ENCODE results near the gene ATP5F1B. TPM values are rescaled to one million over a fixed set of nuclear protein-coding genes. Genes with fewer than 3 reads are reported as not detected.

ATP5F1B gene
- total RNA-seq, 1 donor from 2014 or later: 359 TPM

DNA sequence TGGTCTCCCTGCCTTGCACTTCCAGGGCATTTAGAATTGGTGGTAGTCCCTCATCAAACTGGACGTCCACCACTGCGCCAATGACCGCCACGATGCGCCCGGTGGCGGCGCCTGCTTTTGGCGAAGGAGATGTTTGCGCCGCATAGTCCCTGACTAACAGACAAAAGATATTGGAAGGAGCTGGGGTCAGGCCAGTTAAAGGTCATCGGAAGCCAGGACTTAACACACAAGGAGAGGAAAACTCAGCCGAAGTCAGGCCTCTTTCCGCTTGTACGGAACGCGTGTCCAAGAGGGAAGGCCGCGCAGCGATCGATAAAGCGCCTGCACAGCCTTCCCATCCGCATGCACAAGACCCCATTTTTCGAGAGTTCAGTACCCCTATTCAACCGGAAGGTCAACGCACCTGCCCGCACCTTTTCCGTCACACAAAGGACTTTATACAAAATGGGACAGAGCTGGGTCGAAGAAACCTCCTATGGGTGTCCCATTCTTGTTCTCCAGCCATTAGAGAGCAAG lies 525 bp downstream of the ATP5F1B start:
- peak; percentile 35 for DNase-seq

DNA sequence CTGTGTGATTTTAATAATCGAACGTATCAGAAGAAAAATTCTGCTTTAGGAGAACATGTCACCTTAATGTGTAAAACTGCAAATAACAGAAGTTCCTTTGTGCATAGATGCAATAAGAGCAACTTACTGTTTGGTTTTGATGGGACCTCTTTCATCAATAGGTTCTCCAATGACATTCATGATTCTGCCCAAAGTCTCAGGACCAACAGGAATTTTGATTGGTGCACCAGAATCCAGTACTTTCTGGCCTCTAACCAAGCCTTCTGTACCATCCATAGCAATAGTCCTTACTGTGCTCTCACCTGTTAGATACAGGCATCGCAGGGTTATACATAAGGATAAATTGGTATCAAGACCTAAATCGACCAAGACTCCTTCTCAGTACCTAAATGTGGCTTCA lies 1.1 kb downstream of the ATP5F1B start:
- DNase-seq: no peak

- no peak for DNase-seq
These were observed 4.6 kb downstream of the ATP5F1B start for GRCh38 chr12:56641219-56641618.

- DNase-seq: no peak
These were observed 8.2 kb downstream of the ATP5F1B start for GRCh38 chr12:56637621-56638020.

- peak; percentile 93 for DNase-seq
These were observed 8.9 kb downstream of the ATP5F1B start for GRCh38 chr12:56636675-56637540.

GRCh38 chr12:56635806-56636674 lies 9.7 kb downstream of the ATP5F1B start:
- DNase-seq: peak; percentile 83

DNA sequence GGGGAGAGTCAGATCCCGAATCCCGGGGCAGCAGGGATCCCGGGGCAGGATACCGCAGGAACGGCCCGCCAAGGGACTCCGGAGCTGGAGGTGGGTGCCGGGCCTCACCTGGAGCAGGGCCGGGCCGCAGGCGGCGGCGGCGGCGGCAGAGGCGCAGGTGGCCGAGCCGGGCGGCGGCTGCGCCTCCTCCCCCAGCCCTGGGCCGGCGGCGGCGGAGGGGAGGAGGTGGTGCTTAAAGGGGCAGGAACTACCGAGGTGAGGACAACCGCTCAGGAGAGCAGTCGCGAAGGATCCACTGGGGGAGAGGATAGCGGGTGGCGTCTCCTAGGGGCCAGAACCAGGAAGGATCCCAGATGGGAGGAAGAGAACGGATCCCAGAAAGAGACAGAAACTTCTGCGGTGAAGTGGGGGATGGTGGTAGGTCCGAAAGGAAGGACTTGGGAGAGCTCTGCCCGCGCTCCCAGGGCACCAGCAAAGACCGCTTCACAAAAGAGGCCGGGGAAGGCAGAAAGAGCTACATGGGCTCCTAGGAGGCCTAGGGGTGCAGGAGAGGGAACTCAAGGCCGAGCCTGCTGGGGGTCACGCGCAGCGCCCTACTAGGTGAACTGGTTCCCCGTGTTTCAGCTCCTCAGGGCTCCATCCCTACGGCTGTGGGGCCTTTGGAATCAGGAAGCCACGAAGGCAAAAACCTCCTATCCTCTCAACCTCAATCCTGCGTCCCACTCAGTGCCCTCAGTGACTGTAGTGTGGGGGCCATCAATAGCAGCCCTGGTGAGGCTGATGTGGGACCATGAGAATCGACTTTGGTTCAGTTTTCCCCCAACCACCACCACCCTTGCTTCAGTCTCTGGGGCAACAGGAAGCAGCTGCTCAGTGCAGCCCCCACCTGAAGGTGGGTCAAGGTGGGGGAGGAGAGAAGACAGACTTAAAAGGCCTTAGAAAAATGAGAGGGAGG lies 10.7 kb downstream of the ATP5F1B start:
- DNase-seq: peak; percentile 68

DNA sequence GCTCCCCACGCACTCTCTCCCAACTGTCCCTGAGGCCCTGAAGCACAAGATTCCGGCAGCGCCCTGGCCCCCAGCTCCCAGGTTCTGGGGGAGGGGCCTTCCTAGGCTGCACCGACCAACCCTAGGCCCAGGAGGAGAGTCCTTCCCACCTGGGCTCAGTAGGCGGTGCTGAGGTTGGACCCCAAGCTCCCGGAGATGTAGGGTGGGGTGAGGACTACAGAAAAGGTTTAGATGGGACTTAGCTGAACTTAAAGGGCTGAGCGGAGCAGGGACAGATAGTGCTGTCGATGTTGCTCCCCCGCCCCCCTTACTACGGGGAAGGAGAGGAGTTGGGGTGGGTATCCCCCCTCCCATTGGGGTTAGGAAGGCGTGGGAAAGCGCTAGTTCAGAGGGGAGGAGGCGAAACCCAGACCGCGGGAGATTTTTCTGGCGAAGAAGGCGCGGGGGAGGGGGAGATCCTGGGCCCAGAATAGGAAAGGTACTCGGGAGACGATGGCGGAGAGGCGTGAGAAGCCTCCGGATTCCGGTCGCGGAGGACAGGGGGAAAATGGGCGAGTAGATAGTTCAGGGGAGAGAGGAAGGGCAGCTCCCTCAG lies 11.4 kb downstream of the ATP5F1B start:
- DNase-seq: no peak

DNA sequence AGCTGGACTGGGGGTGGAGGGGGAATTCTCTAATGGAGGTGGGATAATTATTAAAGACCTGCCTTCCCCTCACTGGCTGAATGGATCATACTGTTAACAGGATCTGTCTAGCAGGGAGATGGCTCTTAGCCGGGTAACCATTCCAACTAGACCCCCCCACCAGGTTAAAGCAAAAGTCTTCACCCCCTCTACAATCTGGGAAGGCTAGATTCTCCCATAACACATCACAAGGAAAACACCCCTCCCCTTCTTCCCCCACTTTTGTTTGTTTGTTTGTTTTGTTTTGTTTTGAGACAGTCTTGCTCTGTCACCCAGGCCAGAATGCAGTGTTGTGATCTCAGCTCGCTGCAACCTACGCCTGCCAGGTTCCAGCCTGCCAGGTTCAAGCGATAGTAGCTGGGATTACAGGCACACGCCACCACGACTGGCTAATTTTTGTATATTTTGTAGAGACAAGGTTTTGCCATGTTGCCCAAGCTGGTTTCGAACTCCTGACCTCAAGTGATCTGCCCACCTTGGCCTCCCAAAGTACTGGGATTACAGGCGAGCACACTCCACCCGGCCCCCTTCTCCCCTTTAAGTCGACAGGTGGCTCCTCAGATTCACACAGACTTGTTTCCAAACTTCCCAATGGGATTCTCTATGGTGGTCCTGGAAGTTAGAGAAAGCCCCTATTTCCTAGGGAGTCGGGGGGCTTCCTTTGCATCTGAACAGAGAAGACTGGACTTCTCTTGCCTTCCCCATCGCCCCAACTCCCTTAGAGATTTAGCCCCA lies 12.1 kb downstream of the ATP5F1B start:
- no peak for DNase-seq

DNA sequence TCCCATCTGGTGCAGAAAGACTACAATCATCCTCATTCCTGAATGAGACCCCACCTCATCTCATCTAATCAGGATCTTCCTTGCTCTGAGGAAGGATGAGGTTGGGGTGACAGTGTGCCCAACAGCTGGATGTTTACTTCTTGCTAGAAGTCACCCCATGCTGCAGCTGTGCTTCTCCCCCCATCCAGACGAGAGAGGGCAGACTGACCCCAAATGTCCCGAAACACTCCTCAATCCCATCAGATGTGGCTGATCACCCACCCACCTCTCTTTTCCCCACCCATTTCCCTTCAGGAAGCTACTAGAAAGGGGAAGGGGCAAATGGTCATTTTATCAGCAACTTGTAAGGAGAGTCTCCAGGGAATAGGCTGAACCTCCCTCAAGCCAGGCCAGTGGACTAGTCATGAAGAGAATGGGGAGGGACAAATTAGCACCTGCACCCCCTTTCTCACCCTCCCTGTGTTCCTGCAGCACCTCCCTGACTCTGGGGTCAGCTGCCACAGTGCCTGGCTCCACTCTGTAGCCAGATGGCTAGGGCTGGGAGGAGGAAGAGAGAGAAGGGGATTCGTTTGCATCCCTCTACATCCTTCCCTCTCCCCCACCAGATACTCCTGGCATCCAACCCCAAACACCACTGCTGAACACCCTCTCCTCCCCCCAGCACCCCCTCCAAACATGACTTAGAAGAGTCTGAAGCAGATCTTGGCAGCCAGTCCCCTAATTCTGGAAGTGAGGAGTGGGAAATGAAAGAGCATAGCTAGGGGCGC lies 12.9 kb downstream of the ATP5F1B start:
- no peak for DNase-seq

- DNase-seq: no peak
These were observed 13.7 kb downstream of the ATP5F1B start for GRCh38 chr12:56631790-56632700.

DNA sequence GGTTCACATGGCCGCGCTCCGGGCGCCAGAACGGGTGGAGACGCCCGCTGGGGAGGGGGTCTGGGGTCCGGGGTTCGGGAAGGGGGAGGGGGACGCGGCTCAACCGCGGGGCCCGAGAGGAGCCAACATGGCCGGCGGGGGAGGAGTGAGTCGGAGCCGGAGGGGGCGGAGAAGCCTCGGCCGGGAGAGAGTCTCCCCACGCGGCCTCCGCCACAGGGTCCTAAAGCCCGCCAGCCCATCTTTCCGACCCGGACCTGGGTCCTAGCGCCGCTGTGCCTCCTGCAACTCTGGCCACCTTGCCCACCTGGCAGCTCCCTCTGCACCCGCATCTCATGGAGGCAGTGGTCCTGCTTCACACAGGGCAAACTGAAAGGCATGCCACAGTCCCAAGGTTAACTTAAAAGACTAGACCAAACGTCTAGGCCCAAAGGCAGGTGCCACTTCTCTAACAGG lies 15.6 kb downstream of the ATP5F1B start, which contains the start of gene BAZ2A:
BAZ2A (minus strand) TSS at position 147 of the 453 bp plus-strand sequence. CDS start 12,796 bp downstream, outside the sequence.
- DNase-seq: peak; percentile 88

GRCh38 chr12:56629459-56630179 lies 16.2 kb downstream of the ATP5F1B start:
- DNase-seq: peak; percentile 47

DNA sequence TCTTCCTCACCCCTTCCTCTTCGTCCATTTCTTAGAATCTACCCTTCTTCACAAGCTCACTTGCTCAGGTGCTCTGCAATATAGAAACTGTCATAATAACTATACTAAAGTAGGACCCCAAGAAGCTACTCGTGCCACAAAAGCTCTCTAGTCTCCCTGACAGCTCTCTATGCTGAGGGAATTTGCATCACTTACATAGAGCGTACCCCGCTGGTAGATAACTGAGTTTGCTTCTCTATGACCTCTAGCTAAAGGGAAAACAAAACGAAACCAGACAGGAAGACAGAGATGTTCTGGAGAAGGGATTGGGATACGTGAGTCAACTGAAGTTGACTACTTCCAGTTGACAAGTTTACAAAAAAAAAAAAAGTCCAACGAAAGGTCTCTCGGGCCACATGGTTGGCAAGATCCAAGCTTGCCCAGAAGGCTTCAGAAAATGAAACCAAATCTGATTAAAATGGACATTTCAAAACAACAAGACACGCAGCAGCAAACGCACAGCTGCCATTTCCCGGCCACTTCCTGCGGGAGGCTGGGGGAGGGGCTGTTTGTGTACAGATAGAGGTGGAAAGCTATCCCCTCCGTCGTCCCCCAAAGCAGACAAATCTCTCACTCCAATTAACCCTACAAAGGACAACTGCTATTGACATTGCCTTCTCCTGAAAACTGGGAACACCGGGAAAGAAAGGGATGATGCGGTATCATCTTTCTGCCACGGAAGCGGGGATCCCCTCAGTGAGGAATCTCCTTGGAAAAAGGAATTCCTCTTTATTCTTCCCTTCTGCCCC lies 16.9 kb downstream of the ATP5F1B start:
- DNase-seq: peak; percentile 41

- no peak for DNase-seq
These were observed 19.1 kb downstream of the ATP5F1B start for GRCh38 chr12:56626701-56627100.

- DNase-seq: no peak
These were observed 23.2 kb downstream of the ATP5F1B start for GRCh38 chr12:56622535-56622934.

DNA sequence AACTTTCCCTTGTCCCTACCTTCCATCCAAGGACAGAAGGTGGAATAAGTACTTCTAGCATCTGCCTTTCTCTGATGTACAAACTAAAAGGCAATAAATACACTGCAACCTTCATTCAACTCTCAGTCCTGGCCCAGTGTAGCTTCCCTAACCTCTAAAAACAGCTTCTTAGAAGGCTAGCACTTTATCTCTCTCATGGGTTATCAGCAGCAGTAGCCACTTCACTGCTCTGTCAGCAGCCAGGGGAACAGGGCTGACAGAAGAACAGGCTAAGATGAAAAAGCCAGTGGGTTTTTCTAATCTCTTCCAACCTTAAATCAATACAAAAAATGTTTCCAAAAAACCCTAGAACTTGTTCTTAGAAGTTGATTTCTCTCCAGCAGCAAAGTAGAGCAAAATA lies 28.9 kb downstream of the ATP5F1B start:
- no peak for DNase-seq
